Fibroblast of skin of abdomen (primary cell): ENCODE results near the gene RUSC2.
"Not testable (repeated sequence)": the region's sequence is repeated elsewhere in the genome, so short reads cannot be mapped to it uniquely, and the experiment has no call there.

Experiments
- DNase-seq: peaks from one replicate; pipeline ENCODE4 v3.0.0-alpha.2; 2013

RUSC2 gene

GRCh38 chr9:35522187-35522586 lies 32.3 kb downstream of the RUSC2 start:
- no peak for DNase-seq

- DNase-seq = no peak
These were observed 32.8 kb downstream of the RUSC2 start for GRCh38 chr9:35522700-35523099.

- DNase-seq = not testable (repeated sequence)
These were observed 33.6 kb downstream of the RUSC2 start for GRCh38 chr9:35523556-35523955.

GRCh38 chr9:35526087-35526801 lies 36.3 kb downstream of the RUSC2 start:
- peak; percentile 85 for DNase-seq

- DNase-seq = no peak
These were observed 39.4 kb downstream of the RUSC2 start for GRCh38 chr9:35529161-35529823.

- DNase-seq = peak; percentile 70
These were observed 43.5 kb downstream of the RUSC2 start for GRCh38 chr9:35533398-35533797.

GRCh38 chr9:35534921-35535320 lies 45.0 kb downstream of the RUSC2 start:
- not testable (repeated sequence) for DNase-seq

- DNase-seq = no peak
These were observed 48.0 kb downstream of the RUSC2 start for GRCh38 chr9:35537913-35538312.

GRCh38 chr9:35538361-35539234 lies 48.7 kb downstream of the RUSC2 start:
- DNase-seq = peak; percentile 91
